Measurements from ENCODE around the gene SLC36A2.
A peak's percentile ranks its signal among the peaks of the same experiment; 100 is the strongest.

The SLC36A2 gene

GRCh38 chr5:151295138-151295537, 52.2 kb downstream of the SLC36A2 start:
- FAIRE-seq = no peak

GRCh38 chr5:151293624-151294023, 53.7 kb downstream of the SLC36A2 start:
- DNase-seq (ENCODE audit: insufficient read length, low spot score) (no peak), FAIRE-seq (no peak)
- TF ChIP-seq POLR2A (IDR thresholded peaks at IDR 0.05; ENCODE audit: low read depth, low read length) (no peak), PAX5 (IDR thresholded peaks at IDR 0.05; ENCODE audit: insufficient read depth, low read length, severe bottlenecking) (no peak), POU2F2 (IDR thresholded peaks at IDR 0.05; ENCODE audit: low read depth, low read length) (no peak), SPI1 (IDR thresholded peaks at IDR 0.05; ENCODE audit: low read depth, low read length) (no peak)

More at GRCh38 chr5:151295138-151295537, 52.2 kb downstream of the SLC36A2 start:
- no peak for DNase-seq (ENCODE audit: insufficient read length, low spot score)
- no peak for TF ChIP-seq PAX5 (IDR thresholded peaks at IDR 0.05; ENCODE audit: insufficient read depth, low read length, severe bottlenecking)

GRCh38 chr5:151288180-151288579, 59.2 kb downstream of the SLC36A2 start:
- FAIRE-seq (peak; percentile 60), DNase-seq (ENCODE audit: insufficient read length, low spot score) (no peak)
- TF ChIP-seq POU2F2 (IDR thresholded peaks at IDR 0.05; ENCODE audit: low read depth, low read length) (no peak), SPI1 (IDR thresholded peaks at IDR 0.05; ENCODE audit: low read depth, low read length) (no peak), TAF1 (IDR thresholded peaks at IDR 0.05; ENCODE audit: low read depth, low read length) (no peak), POLR2A (IDR thresholded peaks at IDR 0.05; ENCODE audit: low read depth, low read length) (no peak), POLR2AphosphoS5 (IDR thresholded peaks at IDR 0.05; ENCODE audit: low read depth, low read length) (no peak), PAX5 (IDR thresholded peaks at IDR 0.05; ENCODE audit: insufficient read depth, low read length, severe bottlenecking) (no peak)

- no peak for DNase-seq (ENCODE audit: insufficient read length, low spot score)
- TF ChIP-seq TAF1 (IDR thresholded peaks at IDR 0.05; ENCODE audit: low read depth, low read length) (no peak), SPI1 (IDR thresholded peaks at IDR 0.05; ENCODE audit: low read depth, low read length) (no peak), POU2F2 (IDR thresholded peaks at IDR 0.05; ENCODE audit: low read depth, low read length) (no peak)
- FAIRE-seq = no peak
These were observed 61.1 kb downstream of the SLC36A2 start for GRCh38 chr5:151286246-151286645.

- FAIRE-seq (no peak), DNase-seq (ENCODE audit: insufficient read length, low spot score) (no peak)
- no peak for TF ChIP-seq TAF1 (IDR thresholded peaks at IDR 0.05; ENCODE audit: low read depth, low read length)
- TF ChIP-seq SPI1 (IDR thresholded peaks at IDR 0.05; ENCODE audit: low read depth, low read length) = no peak
- no peak for TF ChIP-seq POLR2A (IDR thresholded peaks at IDR 0.05; ENCODE audit: low read depth, low read length)
- no peak for TF ChIP-seq PAX5 (IDR thresholded peaks at IDR 0.05; ENCODE audit: insufficient read depth, low read length, severe bottlenecking)
These were observed 61.7 kb downstream of the SLC36A2 start for GRCh38 chr5:151285683-151286082.

GRCh38 chr5:151284392-151284967, 62.9 kb downstream of the SLC36A2 start:
- FAIRE-seq (peak; percentile 20), DNase-seq (ENCODE audit: insufficient read length, low spot score) (no peak)
- no peak for TF ChIP-seq POLR2A (IDR thresholded peaks at IDR 0.05; ENCODE audit: low read depth, low read length)
- TF ChIP-seq PAX5 (IDR thresholded peaks at IDR 0.05; ENCODE audit: insufficient read depth, low read length, severe bottlenecking) = no peak
- TF ChIP-seq POLR2AphosphoS5 (IDR thresholded peaks at IDR 0.05; ENCODE audit: low read depth, low read length) = no peak
- TF ChIP-seq TAF1 (IDR thresholded peaks at IDR 0.05; ENCODE audit: low read depth, low read length) = no peak
- TF ChIP-seq SPI1 (IDR thresholded peaks at IDR 0.05; ENCODE audit: low read depth, low read length) = no peak
- TF ChIP-seq POU2F2 (IDR thresholded peaks at IDR 0.05; ENCODE audit: low read depth, low read length) = no peak

- FAIRE-seq (no peak), DNase-seq (ENCODE audit: insufficient read length, low spot score) (no peak)
- TF ChIP-seq POLR2AphosphoS5 (IDR thresholded peaks at IDR 0.05; ENCODE audit: low read depth, low read length) (no peak), TAF1 (IDR thresholded peaks at IDR 0.05; ENCODE audit: low read depth, low read length) (no peak), POU2F2 (IDR thresholded peaks at IDR 0.05; ENCODE audit: low read depth, low read length) (no peak), SPI1 (IDR thresholded peaks at IDR 0.05; ENCODE audit: low read depth, low read length) (no peak), POLR2A (IDR thresholded peaks at IDR 0.05; ENCODE audit: low read depth, low read length) (no peak), PAX5 (IDR thresholded peaks at IDR 0.05; ENCODE audit: insufficient read depth, low read length, severe bottlenecking) (no peak)
These were observed 64.1 kb downstream of the SLC36A2 start for GRCh38 chr5:151283120-151283825.

GRCh38 chr5:151281001-151281639, 66.2 kb downstream of the SLC36A2 start:
- no peak for DNase-seq (ENCODE audit: insufficient read length, low spot score)
- FAIRE-seq = no peak

GRCh38 chr5:151280443-151280842, 66.9 kb downstream of the SLC36A2 start:
- no peak for DNase-seq (ENCODE audit: insufficient read length, low spot score)
- FAIRE-seq = no peak
- no peak for TF ChIP-seq SPI1 (IDR thresholded peaks at IDR 0.05; ENCODE audit: low read depth, low read length)
- TF ChIP-seq TAF1 (IDR thresholded peaks at IDR 0.05; ENCODE audit: low read depth, low read length) = no peak
- TF ChIP-seq POLR2AphosphoS5 (IDR thresholded peaks at IDR 0.05; ENCODE audit: low read depth, low read length) = no peak
- no peak for TF ChIP-seq PAX5 (IDR thresholded peaks at IDR 0.05; ENCODE audit: insufficient read depth, low read length, severe bottlenecking)
- TF ChIP-seq POLR2A (IDR thresholded peaks at IDR 0.05; ENCODE audit: low read depth, low read length) = no peak
- no peak for TF ChIP-seq POU2F2 (IDR thresholded peaks at IDR 0.05; ENCODE audit: low read depth, low read length)

More at GRCh38 chr5:151281001-151281639, 66.2 kb downstream of the SLC36A2 start:
- TF ChIP-seq TAF1 (IDR thresholded peaks at IDR 0.05; ENCODE audit: low read depth, low read length) (no peak), SPI1 (IDR thresholded peaks at IDR 0.05; ENCODE audit: low read depth, low read length) (no peak), PAX5 (IDR thresholded peaks at IDR 0.05; ENCODE audit: insufficient read depth, low read length, severe bottlenecking) (no peak), POLR2A (IDR thresholded peaks at IDR 0.05; ENCODE audit: low read depth, low read length) (no peak), POLR2AphosphoS5 (IDR thresholded peaks at IDR 0.05; ENCODE audit: low read depth, low read length) (no peak), POU2F2 (IDR thresholded peaks at IDR 0.05; ENCODE audit: low read depth, low read length) (no peak)

GRCh38 chr5:151278845-151279244, 68.5 kb downstream of the SLC36A2 start:
- FAIRE-seq (no peak), DNase-seq (ENCODE audit: insufficient read length, low spot score) (no peak)
- TF ChIP-seq SPI1 (IDR thresholded peaks at IDR 0.05; ENCODE audit: low read depth, low read length) (no peak), PAX5 (IDR thresholded peaks at IDR 0.05; ENCODE audit: insufficient read depth, low read length, severe bottlenecking) (no peak), TAF1 (IDR thresholded peaks at IDR 0.05; ENCODE audit: low read depth, low read length) (no peak), POLR2A (IDR thresholded peaks at IDR 0.05; ENCODE audit: low read depth, low read length) (no peak)
